GM19372 (cell line): ENCODE measurements around the gene KCNQ1.

Experiments used
- ATAC-seq: cut with Tn5 transposase; IDR thresholded peaks from one replicate; pipeline ENCODE4 v1.9.1; 2021; ENCODE audit warnings: mild to moderate bottlenecking, low read depth, moderate library complexity; ENCODE audit not compliant: unreplicated experiment

The KCNQ1 gene

DNA sequence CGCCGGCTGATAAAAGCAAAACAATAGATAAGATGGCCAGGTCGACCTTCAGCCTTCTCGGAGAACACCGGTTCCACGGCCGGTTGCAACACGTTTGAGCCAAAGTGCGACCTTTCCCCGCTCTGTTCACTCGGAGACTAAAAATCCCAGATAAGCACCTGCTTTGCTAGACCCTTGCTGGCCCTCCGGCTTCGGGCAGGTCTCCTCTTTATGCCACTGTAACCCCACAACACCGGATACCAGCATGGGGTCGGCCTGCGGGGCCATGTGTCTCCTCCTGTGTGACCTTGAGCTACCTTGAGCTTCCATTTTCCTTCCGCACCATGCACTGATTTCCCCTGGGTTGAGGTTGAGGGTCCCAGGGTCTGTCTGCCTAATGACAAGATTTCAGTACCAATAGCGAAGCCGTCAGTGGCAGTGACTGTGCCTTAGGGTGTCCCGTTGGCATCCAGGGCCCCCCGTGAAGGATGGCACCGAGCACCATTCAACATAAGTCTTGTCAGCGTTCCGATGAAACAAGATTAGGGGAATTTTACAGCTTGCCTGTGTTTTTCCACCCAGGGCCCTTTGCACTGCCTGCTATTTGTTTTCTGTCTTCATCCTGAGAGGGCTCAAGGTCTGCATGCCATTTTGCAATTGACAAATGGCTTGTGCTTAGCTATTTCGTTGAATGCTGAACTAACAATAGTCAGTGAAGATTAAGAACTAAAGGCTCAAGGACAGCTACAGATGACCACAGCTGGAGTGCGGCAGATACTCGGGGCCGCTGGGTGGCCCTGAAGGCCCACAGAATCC, 118.6 kb downstream of the KCNQ1 start:
- ATAC-seq = no peak

- no peak for ATAC-seq
Measured at GRCh38 chr11:2564008-2564530, 119.3 kb downstream of the KCNQ1 start.

DNA sequence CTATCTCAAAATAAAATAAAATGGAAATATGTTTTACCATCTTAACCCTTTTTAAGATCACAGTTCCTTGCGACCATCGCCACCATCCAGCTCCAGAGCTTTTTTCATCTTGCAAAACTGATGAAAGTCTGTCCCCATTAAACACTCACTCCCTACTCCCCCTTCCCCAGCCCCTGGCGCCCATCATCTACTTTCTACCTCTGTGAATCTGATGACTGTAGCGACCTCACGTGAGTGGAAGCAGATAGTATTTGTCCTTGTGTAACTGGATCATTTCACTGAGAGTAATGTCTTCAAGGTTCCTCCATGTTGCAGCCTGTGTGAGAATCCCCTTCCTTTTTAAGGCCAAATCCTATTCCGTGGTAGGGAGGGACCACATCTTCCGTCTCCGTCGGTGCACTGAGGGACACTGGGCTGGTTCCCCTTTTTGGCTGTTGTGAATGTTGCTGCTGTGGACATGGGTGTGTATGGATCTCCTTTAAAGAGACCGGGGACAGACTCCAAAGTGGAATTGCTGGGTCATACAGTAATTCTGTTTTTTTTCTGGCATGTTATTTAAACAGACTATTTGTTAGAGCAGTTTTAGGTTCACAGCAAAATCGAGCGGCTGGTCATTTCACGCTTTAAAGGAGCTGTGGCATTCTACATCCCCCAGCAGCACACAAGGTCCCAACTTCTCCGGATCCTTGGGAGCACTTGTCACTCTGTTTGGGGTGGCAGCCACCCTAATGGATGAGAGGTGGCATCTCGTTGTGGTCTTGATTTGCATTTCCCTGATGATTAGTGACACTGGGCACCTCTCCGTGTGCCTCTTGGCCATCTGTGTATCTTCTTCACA, 120.0 kb downstream of the KCNQ1 start:
- no peak for ATAC-seq

GRCh38 chr11:2565447-2566222, 120.8 kb downstream of the KCNQ1 start:
- no peak for ATAC-seq

- ATAC-seq = no peak
Measured at GRCh38 chr11:2566223-2567025, 121.6 kb downstream of the KCNQ1 start.

DNA sequence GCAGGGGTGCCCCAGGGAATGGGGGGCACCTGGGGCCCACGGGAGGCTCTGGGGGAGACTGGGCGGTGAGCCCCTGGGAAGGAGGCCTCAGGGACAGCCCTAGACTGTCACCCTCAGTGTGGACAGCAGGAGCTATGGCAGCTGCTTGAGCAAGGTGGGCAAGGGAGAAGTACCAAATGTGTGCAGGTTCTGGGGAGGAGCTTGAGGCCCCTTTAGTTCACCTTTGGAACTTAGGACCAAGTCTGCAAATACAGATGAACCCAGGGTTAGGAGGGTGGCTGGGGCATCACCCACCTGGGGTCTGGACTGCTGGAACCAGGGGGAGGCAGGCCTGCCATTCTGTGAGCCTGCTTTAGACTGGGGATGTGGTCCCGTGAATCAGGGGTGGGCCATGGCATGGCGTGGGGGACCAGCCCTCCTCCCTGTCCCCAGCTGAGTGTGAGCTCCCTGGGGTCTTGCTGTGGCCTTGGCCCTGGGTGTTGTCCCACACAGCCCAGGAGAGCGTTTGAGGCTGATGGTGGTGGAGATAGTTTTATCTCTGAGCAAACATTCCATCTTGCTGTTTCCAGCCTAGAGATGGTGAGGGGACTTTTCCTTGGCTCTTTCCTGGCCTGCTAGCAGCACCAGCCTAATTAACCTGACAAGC, 122.3 kb downstream of the KCNQ1 start:
- no peak for ATAC-seq

- no peak for ATAC-seq
Measured at GRCh38 chr11:2569321-2569721, 124.5 kb downstream of the KCNQ1 start.

GRCh38 chr11:2569731-2570210, 125.0 kb downstream of the KCNQ1 start:
- ATAC-seq = no peak

GRCh38 chr11:2570211-2570811, 125.5 kb downstream of the KCNQ1 start:
- ATAC-seq = no peak

DNA sequence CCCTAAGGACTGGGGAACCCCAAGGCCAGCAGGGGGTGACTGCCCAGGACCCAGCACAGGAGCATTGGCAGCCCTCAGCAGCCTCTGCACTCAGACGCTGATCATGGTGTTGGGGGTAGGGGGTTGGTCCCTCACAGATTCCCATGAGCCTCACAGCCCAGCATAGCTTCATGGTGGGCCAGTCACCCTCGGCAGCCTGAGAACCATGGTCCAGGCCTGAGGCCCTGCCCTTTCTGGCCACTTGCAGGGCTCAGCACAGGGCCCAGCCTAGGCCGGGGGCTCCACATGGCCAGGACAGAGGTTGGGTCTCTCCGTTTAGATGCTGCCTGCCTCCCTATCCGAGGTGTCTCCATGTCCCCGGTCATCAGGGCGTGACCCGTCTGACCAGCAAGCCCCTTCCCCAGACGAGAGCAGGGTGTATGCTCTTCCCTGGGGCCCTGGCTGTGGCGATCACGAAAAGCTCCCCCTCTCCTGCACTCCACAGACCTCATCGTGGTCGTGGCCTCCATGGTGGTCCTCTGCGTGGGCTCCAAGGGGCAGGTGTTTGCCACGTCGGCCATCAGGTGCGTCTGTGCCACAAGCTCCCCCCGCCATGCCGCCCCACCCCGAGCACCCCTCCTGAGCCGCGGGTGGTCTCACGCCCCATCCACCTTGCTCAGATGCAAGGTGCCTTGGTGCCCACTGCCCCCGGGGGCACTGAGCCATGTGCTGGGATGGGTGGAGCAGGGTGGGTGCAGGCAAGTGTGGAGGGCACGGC, 126.2 kb downstream of the KCNQ1 start:
- ATAC-seq = no peak

DNA sequence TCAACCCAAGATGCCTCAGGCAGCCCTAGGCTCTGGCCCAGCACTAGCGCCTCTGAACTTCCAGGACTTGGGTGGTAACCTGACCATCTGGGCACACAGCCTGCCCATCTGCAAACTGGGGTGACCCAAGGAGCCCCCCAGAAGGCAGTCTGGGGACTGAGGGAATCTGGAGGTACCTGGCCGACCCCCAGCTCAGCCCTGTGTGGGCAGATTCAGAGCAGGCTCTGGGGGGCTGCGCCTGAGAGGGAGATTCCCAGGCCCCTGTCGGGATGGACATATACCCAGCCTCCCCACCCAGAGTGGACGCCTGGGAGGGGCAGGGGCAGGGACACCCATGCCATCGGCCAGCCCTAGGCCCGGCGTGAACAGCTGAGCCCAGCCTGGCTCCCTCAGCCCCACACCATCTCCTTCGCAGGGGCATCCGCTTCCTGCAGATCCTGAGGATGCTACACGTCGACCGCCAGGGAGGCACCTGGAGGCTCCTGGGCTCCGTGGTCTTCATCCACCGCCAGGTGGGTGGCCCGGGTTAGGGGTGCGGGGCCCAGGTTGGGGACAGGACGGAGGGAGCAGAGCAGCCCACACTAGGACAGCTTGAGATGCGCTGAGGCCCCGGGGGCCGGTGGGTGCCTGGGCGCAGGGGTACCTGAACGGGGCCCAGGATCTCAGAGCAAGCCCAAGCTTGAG, 126.9 kb downstream of the KCNQ1 start:
- no peak for ATAC-seq

DNA sequence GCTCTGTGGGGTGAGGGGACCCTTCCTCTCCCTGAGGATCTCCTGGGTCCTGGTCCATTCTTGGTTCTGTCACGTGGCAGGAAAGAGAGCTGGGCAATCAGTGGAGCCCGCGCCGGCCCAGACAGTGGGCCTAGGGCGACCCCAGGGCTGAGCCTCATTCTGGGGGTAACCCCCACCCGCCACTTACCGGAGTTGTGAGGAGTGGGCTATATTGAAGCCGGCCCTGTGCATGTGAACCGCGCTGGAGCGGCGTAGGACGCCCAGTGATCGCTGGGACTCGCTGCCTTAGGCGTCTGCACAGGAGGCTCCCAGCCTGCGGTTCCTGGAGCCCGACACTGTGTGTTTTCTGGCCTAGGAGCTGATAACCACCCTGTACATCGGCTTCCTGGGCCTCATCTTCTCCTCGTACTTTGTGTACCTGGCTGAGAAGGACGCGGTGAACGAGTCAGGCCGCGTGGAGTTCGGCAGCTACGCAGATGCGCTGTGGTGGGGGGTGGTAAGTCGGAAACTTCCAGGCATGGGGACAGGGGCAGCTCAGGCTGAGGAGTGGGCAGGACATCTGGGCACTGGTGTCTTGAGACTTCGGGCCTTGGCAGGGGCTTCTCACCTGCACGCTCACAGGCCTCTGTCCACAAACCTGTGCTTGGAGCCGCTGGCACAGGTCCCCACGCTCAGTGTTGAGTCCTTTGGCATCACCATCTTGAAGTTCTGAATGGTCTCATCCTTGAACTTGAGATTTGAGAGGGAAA, 127.9 kb downstream of the KCNQ1 start:
- ATAC-seq = no peak

- ATAC-seq = no peak
Measured at GRCh38 chr11:2573240-2574042, 128.6 kb downstream of the KCNQ1 start.

DNA sequence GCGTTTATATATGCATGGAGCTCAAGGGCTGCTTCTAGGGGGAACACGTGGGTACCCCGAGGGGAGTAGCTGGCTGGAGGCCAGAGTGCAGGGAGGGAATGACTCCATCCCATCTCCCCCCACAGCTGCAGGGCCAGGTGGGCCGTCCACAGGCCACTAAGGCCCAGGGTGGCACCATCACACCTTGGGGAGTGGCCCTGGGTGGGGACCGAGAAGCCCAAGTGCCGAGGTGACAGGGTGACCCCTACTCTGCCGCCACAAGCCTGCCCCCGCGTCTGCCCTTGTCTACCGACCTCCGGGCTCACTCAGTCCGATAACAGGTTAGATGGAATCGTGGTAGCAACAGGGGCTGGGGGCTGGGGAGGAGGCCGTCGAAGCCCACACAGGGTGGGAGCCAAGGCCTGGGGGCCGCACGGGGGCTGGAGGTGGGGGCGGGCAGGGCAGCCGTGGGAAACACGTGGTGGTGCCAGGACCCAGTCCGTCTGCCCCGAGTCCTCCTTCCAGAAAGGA, 129.3 kb downstream of the KCNQ1 start:
- ATAC-seq = no peak

- no peak for ATAC-seq
Measured at GRCh38 chr11:2574553-2575535, 130.0 kb downstream of the KCNQ1 start.
